Mesendoderm (in vitro differentiated cells): Measurements from ENCODE around the gene CPT2.
"Not testable (repeated sequence)": the region's sequence is repeated elsewhere in the genome, so short reads cannot be mapped to it uniquely, and the experiment has no call there.

Experiments used
- DNase-seq: peaks from one replicate; pipeline ENCODE4 v3.0.0; 2013
- H2AK5ac ChIP-seq: 2 replicates; pipeline ENCODE4 v1.6.1; 2013; ENCODE audit warnings: low read length, inconsistent platforms
- H2BK120ac ChIP-seq: 2 replicates; pipeline ENCODE4 v1.6.1; 2013; ENCODE audit warnings: low read depth, mild to moderate bottlenecking, low read length, moderate library complexity, mixed read lengths
- H2BK15ac ChIP-seq: replicated peaks from 2 replicates; pipeline ENCODE4 v1.6.1; 2013; ENCODE audit warnings: low read depth, mild to moderate bottlenecking, moderate library complexity
- H2BK5ac ChIP-seq: 2 replicates; pipeline ENCODE4 v1.6.1; 2013; ENCODE audit warnings: low read length, inconsistent platforms
- H3K18ac ChIP-seq: 2 replicates; pipeline ENCODE4 v1.6.1; 2013; ENCODE audit warnings: mild to moderate bottlenecking, low read length, mixed read lengths
- H3K23ac ChIP-seq: one replicate; pipeline ENCODE4 v1.6.1; 2013; ENCODE audit warnings: low read length
- H3K27ac ChIP-seq: 2 replicates; pipeline ENCODE4 v1.5.1; 2013; ENCODE audit warnings: low read depth, mild to moderate bottlenecking, inconsistent platforms, low read length, moderate library complexity
- H3K27me3 ChIP-seq: 2 replicates; pipeline ENCODE4 v1.6.1; 2013; ENCODE audit warnings: low read length, control low read depth, mild to moderate bottlenecking, inconsistent platforms; ENCODE audit not compliant: insufficient read depth, poor library complexity
- H3K36me3 ChIP-seq: 2 replicates; pipeline ENCODE4 v1.6.1; 2013; ENCODE audit warnings: low read length, inconsistent platforms; ENCODE audit not compliant: control insufficient read depth, insufficient read depth
- H3K4ac ChIP-seq: one replicate; pipeline ENCODE4 v1.6.1; 2013; ENCODE audit warnings: low read depth, mild to moderate bottlenecking, low read length, moderate library complexity
- H3K4me1 ChIP-seq: 2 replicates; pipeline ENCODE4 v1.6.1; 2013; ENCODE audit warnings: low read depth, low read length, inconsistent platforms; ENCODE audit not compliant: control insufficient read depth
- H3K4me2 ChIP-seq: 2 replicates; pipeline ENCODE4 v1.6.1; 2013; ENCODE audit warnings: low read length
- H3K4me3 ChIP-seq: 2 replicates; pipeline ENCODE4 v1.5.1; 2013; ENCODE audit warnings: mild to moderate bottlenecking, low read length
- H3K56ac ChIP-seq: one replicate; pipeline ENCODE4 v1.6.1; 2013; ENCODE audit warnings: low read length
- H3K79me1 ChIP-seq: 2 replicates; pipeline ENCODE4 v1.6.1; 2013; ENCODE audit warnings: low read length, inconsistent platforms
- H3K79me2 ChIP-seq: 2 replicates; pipeline ENCODE4 v1.6.1; 2013; ENCODE audit warnings: mild to moderate bottlenecking, low read length; ENCODE audit not compliant: control insufficient read depth, insufficient read depth
- H3K9ac ChIP-seq: 2 replicates; pipeline ENCODE4 v1.6.1; 2013; ENCODE audit warnings: low read length, inconsistent platforms
- H4K5ac ChIP-seq: one replicate; pipeline ENCODE4 v1.6.1; 2013; ENCODE audit warnings: low read length
- H4K8ac ChIP-seq: one replicate; pipeline ENCODE4 v1.6.1; 2013; ENCODE audit warnings: low read depth, mild to moderate bottlenecking, control low read depth, low read length, moderate library complexity
- WGBS: extraction: QIAGEN DNeasy Blood & Tissue Kit; methylation state at CpG from one replicate; pipeline ENCODE4 v1.1.7; 2013; ENCODE audit warnings: low lambda C conversion rate, missing lambda C conversion rate; ENCODE audit not compliant: insufficient coverage; ENCODE audit errors: extremely low coverage; 5-methylcytosine and 5-hydroxymethylcytosine counted together

Gene CPT2

GRCh38 chr1:53182716-53183094 is 13.9 kb upstream of the CPT2 start:
- H4K8ac ChIP-seq: no peak overlapping the region
- no peaks in the 10 kb centered on the region for H3K27me3 ChIP-seq
- no peak overlapping the region for H2BK15ac ChIP-seq
- H3K79me1 ChIP-seq: no peaks in the 10 kb centered on the region
- no peak overlapping the region for H3K4ac ChIP-seq
- H3K9ac ChIP-seq: no peak overlapping the region
- H3K4me2 ChIP-seq: no peak overlapping the region
- DNase-seq: no peak
- H4K5ac ChIP-seq: no peak overlapping the region
- no peaks in the 10 kb centered on the region for H3K4me1 ChIP-seq
- no peak overlapping the region for H2BK120ac ChIP-seq
- H3K56ac ChIP-seq: no peak overlapping the region
- no peaks in the 10 kb centered on the region for H3K79me2 ChIP-seq
- no peak overlapping the region for H3K18ac ChIP-seq
- H3K36me3 ChIP-seq: no peaks in the 10 kb centered on the region
- H3K4me3 ChIP-seq: no peak overlapping the region
- H3K27ac ChIP-seq: no peak overlapping the region
- no peak overlapping the region for H3K23ac ChIP-seq
- no CpG with 5 or more reads among the region's 3 CpGs for WGBS
- H2AK5ac ChIP-seq: no peak overlapping the region
- no peak overlapping the region for H2BK5ac ChIP-seq

DNA sequence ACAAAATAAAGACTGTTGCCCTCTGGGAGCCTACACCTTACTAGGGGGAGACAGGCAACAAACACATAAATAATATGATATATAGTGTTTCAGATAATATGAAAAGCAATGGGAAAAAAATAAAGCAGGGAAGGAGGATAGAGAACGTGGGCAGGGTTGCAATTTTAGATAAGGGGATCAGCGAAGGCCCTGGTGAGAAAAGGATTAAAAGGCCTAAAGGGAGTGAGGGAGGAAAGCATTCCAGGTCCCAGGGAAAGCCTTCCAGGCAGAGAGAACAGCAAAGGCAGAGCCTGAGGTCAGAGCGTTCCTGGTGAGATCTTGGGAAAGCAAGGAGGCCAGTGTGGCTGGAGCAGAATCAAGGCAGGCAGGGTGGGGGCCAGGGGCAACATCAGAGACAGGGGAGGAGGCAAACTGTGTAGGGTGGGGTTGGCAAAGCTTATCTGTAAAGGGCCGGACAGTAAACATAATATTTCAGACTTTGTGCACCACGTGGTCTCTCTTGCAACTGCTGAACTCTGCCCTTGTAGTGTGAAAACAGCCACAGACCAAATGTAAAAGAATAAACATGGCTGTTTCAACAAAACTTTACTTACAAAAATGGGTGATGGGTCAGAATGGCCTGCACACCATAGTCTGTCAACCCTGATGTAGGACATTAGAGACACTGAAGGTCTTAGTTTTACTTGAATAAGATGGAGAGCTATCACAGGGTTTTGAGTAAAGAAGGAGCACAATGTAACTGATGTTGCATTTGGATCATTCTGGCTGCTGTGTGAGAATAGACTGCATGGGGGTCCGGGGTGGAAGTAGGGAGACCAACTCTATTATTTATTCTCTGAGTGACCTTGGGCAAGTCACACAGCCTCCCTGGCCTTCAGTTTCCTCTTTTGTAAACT is 13.3 kb upstream of the CPT2 start:
- Histone ChIP-seq H3K27me3 (no peaks in the 10 kb centered on the region), H3K27ac (no peak overlapping the region), H3K4me3 (no peak overlapping the region), H3K4me1 (no peaks in the 10 kb centered on the region), H3K4me2 (no peak overlapping the region), H3K56ac (no peak overlapping the region), H2BK15ac (no peak overlapping the region), H2AK5ac (no peak overlapping the region), H3K79me1 (no peaks in the 10 kb centered on the region), H3K23ac (no peak overlapping the region), H3K4ac (no peak overlapping the region), H4K5ac (no peak overlapping the region), H4K8ac (no peak overlapping the region), H3K18ac (no peak overlapping the region), H3K79me2 (no peaks in the 10 kb centered on the region), H3K9ac (no peak overlapping the region), H3K36me3 (no peaks in the 10 kb centered on the region), H2BK120ac (no peak overlapping the region), H2BK5ac (no peak overlapping the region)
- peak; percentile 32 for DNase-seq
- WGBS: no CpG with 5 or more reads among the region's 6 CpGs

DNA sequence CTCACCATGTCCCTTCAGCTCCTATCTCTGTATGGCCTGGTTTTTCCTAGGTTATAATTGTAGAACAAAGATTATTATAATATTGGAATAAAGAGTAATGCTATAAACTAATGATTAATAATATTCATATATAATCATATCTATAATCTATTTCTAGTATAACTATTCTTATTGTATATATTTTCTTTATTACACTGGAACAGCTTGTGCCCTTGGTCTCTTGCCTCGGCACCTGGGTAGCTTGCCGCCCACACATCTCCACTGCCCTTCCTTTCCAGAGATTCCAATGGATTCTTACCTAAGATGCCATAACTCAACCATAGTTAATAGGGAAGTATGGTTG is 10.7 kb upstream of the CPT2 start:
- not testable (repeated sequence) for H3K9ac ChIP-seq, H3K36me3 ChIP-seq, H3K18ac ChIP-seq, H3K23ac ChIP-seq, H3K27ac ChIP-seq, H3K4me3 ChIP-seq, H3K27me3 ChIP-seq, H4K5ac ChIP-seq, H2AK5ac ChIP-seq, H2BK15ac ChIP-seq, H3K56ac ChIP-seq, H4K8ac ChIP-seq, H3K4me1 ChIP-seq, H3K79me1 ChIP-seq, H3K4ac ChIP-seq, H3K4me2 ChIP-seq, DNase-seq, H2BK5ac ChIP-seq, H3K79me2 ChIP-seq, H2BK120ac ChIP-seq
- WGBS: no CpG with 5 or more reads among the region's 2 CpGs

DNA sequence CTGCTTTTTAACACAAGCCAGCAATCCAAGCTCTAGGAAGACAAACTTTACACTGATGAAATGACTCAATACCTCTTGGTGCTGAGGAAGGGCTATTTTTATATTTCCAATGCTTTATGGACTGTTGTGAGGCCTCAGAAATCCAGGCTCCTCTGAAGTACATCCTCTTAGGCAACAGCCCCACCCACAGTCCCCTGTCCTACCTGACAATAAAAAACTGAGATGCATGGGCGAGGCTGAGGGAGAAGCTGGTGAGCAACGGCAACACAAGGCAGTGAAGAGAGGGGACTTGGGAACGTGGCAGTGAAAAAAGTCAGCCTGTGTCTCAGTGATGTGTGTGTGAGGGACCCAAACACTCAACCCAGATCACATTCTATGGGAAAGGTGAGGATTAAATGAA is 10.1 kb upstream of the CPT2 start:
- no peak overlapping the region for H2BK15ac ChIP-seq
- whole genome bisulfite sequencing: no CpG with 5 or more reads among the region's 3 CpGs
- H3K4me3 ChIP-seq: no peak overlapping the region

DNA sequence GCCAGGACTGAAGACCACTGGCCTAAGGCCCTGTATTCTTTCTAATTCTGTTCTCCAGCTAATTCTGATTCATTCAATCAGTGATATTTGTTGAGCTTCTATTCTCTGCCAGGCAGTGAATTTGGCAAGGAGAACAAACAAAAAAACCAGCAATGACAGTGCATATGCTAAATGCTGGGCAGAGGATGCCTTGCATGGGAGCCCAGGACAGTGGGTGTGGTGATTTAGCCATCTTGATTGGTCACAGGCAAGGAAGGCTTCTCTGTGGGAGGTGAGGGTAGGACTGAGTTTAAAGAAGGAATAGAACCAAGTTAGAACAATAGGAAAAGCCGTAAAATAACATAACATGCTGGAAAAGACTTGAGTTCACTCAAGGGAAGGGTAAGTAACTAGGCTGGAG is 9.2 kb upstream of the CPT2 start:
- Histone ChIP-seq H3K79me2 (no peaks in the 10 kb centered on the region), H2BK5ac (no peak overlapping the region), H2BK15ac (no peak overlapping the region), H3K9ac (no peak overlapping the region), H3K4me3 (no peak overlapping the region), H3K23ac (no peak overlapping the region), H3K18ac (no peak overlapping the region), H3K79me1 (no peaks in the 10 kb centered on the region), H3K56ac (no peak overlapping the region), H3K4me1 (peaks cover 5% of the 10 kb centered on the region), H2AK5ac (no peak overlapping the region), H4K5ac (no peak overlapping the region), H2BK120ac (no peak overlapping the region), H3K36me3 (no peaks in the 10 kb centered on the region), H4K8ac (no peak overlapping the region), H3K4ac (no peak overlapping the region), H3K27ac (no peak overlapping the region), H3K27me3 (no peaks in the 10 kb centered on the region), H3K4me2 (no peak overlapping the region)
- no peak for DNase-seq
- WGBS: no CpG with 5 or more reads among the region's 1 CpG

More for the DNA sequence above, 10.1 kb upstream of the CPT2 start:
- H3K23ac ChIP-seq: no peak overlapping the region
- DNase-seq: no peak
- H3K9ac ChIP-seq: no peak overlapping the region
- H3K27me3 ChIP-seq: no peaks in the 10 kb centered on the region
- no peak overlapping the region for H4K8ac ChIP-seq
- H3K4ac ChIP-seq: no peak overlapping the region
- H3K36me3 ChIP-seq: no peaks in the 10 kb centered on the region
- no peaks in the 10 kb centered on the region for H3K79me2 ChIP-seq
- no peak overlapping the region for H4K5ac ChIP-seq
- H3K4me1 ChIP-seq: peaks cover 5% of the 10 kb centered on the region
- no peak overlapping the region for H2BK5ac ChIP-seq
- no peak overlapping the region for H2AK5ac ChIP-seq
- H2BK120ac ChIP-seq: no peak overlapping the region
- H3K18ac ChIP-seq: no peak overlapping the region
- no peak overlapping the region for H3K27ac ChIP-seq
- no peak overlapping the region for H3K4me2 ChIP-seq
- H3K79me1 ChIP-seq: no peaks in the 10 kb centered on the region
- H3K56ac ChIP-seq: no peak overlapping the region

DNA sequence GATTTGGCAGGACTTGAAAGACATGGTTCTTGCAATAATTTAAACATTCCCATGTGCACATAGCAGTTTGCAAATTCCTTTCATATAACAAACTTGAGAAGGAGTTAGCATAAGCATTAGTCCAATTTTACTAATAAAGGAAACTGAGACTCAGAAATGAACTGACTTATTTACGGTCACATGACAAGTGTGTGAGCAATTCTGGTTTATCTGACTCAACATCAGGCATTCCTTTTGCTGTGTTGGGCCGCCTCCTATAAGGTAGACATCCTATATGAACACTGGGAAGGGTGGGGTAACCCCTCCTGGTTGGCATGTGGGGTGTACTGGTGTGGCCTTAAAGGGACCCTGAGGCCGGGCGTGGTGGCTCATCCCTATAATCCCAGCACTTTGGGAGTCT is 8.5 kb upstream of the CPT2 start:
- Histone ChIP-seq H3K4ac (no peak overlapping the region), H3K79me1 (no peaks in the 10 kb centered on the region), H3K9ac (no peak overlapping the region), H4K5ac (no peak overlapping the region), H3K23ac (no peak overlapping the region), H3K79me2 (no peaks in the 10 kb centered on the region), H3K4me1 (peaks cover 5% of the 10 kb centered on the region), H2BK15ac (no peak overlapping the region), H3K27ac (no peak overlapping the region), H2AK5ac (no peak overlapping the region), H3K56ac (no peak overlapping the region), H3K36me3 (no peaks in the 10 kb centered on the region), H3K18ac (no peak overlapping the region), H2BK120ac (no peak overlapping the region), H2BK5ac (no peak overlapping the region), H4K8ac (no peak overlapping the region), H3K4me2 (no peak overlapping the region), H3K27me3 (no peaks in the 10 kb centered on the region), H3K4me3 (no peak overlapping the region)
- DNase-seq: no peak
- WGBS: no CpG with 5 or more reads among the region's 4 CpGs
